HL-60 (cell line): ENCODE measurements around the gene IL13.

Experiments
- DNase-seq, 2 experiments: peaks; one replicate each; pipeline ENCODE4 v3.0.0-alpha.2; 2010 to 2020; ENCODE audit warnings: low read depth in 1 of 2, low spot score in 1 of 2
- H3K27ac ChIP-seq: fragments of 250-450 bp; sonication (Bioruptor Pico); replicated peaks from 2 replicates; pipeline ENCODE4 v1.5.1; 2020; ENCODE audit warnings: mild to moderate bottlenecking, moderate library complexity
- H3K27me3 ChIP-seq: fragments of 250-450 bp; sonication (Bioruptor Pico); 2 replicates; pipeline ENCODE4 v1.5.1; 2021; ENCODE audit warnings: mild to moderate bottlenecking, moderate library complexity; ENCODE audit not compliant: insufficient read depth, poor library complexity, severe bottlenecking
- H3K4me3 ChIP-seq: replicated peaks from 2 replicates; pipeline ENCODE4 v1.5.1; 2011; ENCODE audit warnings: mild to moderate bottlenecking, control low read depth, low read length; ENCODE audit not compliant: insufficient read depth
- CTCF ChIP-seq: IDR thresholded peaks from one replicate; pipeline ENCODE4 v1.5.1; 2011; ENCODE audit warnings: low read length, control low read depth, inconsistent platforms; ENCODE audit not compliant: insufficient read depth
- GABPA ChIP-seq: IDR thresholded peaks from 2 replicates; pipeline ENCODE4 v1.6.1; 2012; ENCODE audit warnings: low read depth
- POLR2AphosphoS5 ChIP-seq: IDR thresholded peaks from 2 replicates; pipeline ENCODE4 v1.6.1; 2012; ENCODE audit warnings: low read depth
- SPI1 ChIP-seq: IDR thresholded peaks from 2 replicates; pipeline ENCODE4 v1.6.1; 2012; ENCODE audit warnings: low read depth, mild to moderate bottlenecking, borderline replicate concordance
- TF ChIP-seq, protein P1 (sequence below): IDR thresholded peaks from 2 replicates; pipeline ENCODE4 v1.6.1; 2012; ENCODE audit warnings: low read depth; ENCODE audit not compliant: insufficient replicate concordance

Gene IL13

GRCh38 chr5:132662925-132663770 lies 5.2 kb downstream of the IL13 start:
- no peak overlapping the region for H3K27ac ChIP-seq
- no peaks in the 10 kb centered on the region for H3K27me3 ChIP-seq
- no peak for TF ChIP-seq CTCF
- TF ChIP-seq, protein P1, sequence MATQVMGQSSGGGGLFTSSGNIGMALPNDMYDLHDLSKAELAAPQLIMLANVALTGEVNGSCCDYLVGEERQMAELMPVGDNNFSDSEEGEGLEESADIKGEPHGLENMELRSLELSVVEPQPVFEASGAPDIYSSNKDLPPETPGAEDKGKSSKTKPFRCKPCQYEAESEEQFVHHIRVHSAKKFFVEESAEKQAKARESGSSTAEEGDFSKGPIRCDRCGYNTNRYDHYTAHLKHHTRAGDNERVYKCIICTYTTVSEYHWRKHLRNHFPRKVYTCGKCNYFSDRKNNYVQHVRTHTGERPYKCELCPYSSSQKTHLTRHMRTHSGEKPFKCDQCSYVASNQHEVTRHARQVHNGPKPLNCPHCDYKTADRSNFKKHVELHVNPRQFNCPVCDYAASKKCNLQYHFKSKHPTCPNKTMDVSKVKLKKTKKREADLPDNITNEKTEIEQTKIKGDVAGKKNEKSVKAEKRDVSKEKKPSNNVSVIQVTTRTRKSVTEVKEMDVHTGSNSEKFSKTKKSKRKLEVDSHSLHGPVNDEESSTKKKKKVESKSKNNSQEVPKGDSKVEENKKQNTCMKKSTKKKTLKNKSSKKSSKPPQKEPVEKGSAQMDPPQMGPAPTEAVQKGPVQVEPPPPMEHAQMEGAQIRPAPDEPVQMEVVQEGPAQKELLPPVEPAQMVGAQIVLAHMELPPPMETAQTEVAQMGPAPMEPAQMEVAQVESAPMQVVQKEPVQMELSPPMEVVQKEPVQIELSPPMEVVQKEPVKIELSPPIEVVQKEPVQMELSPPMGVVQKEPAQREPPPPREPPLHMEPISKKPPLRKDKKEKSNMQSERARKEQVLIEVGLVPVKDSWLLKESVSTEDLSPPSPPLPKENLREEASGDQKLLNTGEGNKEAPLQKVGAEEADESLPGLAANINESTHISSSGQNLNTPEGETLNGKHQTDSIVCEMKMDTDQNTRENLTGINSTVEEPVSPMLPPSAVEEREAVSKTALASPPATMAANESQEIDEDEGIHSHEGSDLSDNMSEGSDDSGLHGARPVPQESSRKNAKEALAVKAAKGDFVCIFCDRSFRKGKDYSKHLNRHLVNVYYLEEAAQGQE: no peak
- TF ChIP-seq GABPA: no peak
- no peak for TF ChIP-seq POLR2AphosphoS5
- TF ChIP-seq SPI1: no peak
- peak in 1 of 2 experiments; percentile 14 for DNase-seq
- no peak overlapping the region for H3K4me3 ChIP-seq

DNA sequence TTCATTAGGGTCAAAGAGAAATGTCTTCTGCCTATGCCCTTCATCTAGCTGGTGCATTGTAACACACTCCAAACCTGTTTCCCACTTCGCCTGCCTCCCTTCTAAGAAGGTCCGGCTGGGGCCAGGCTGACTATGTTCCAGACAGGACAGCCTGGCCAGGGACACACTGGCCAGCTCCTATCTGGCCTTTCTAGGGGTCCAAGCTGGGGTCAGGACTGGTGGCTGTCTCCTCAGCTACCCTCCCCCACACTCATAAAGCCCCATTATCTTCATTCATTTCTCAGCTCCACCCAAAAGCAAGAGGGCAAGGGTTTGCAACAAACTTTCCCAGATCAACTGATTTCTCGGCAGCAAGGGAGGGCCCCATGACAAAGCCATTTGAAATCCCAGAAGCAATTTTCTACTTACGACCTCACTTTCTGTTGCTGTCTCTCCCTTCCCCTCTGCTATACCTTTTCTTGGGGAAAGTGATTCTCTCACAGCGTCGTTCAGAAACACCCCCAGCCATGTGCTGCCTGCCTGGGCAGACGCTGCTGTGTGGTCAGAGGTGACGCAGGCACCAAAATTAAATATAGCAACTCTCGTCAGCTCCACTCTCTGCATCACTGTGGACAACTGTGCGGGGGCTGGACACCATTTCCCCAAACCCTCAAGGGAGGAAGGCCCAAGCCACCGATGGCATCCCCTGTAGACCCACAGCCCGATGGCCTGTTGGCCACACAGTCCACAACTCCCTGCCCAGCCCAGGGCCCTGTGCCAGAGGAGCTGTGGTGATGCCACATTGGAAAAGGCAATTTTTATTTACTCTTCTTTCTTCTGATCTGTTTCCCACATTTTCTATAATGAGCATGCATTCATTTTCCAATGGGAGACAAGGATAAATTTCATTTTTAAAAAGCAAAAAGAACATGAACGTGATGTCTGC lies 6.1 kb downstream of the IL13 start:
- no peak overlapping the region for H3K27ac ChIP-seq

More for the DNA sequence above, 6.1 kb downstream of the IL13 start:
- TF ChIP-seq GABPA: no peak
- TF ChIP-seq SPI1: no peak
- no peak for TF ChIP-seq CTCF
- TF ChIP-seq, protein P1: no peak
- TF ChIP-seq POLR2AphosphoS5: no peak
- no peak for DNase-seq
- Histone ChIP-seq H3K4me3 (no peak overlapping the region), H3K27me3 (no peaks in the 10 kb centered on the region)
